Kidney epithelial cell (primary cell): ENCODE results near the gene PIM2. TPM values are rescaled to one million over a fixed set of nuclear protein-coding genes. Genes with fewer than 3 reads are reported as not detected.

ENCODE experiments used
- DNase-seq: peaks from one replicate; pipeline ENCODE4 v3.0.0-alpha.2; 2010; ENCODE audit warnings: low read depth
- H3K27me3 ChIP-seq: 2 replicates; pipeline ENCODE4 v1.6.0; 2011; ENCODE audit warnings: low read length; ENCODE audit not compliant: control insufficient read depth, insufficient read depth
- H3K36me3 ChIP-seq: 2 replicates; pipeline ENCODE4 v1.5.1; 2011; ENCODE audit warnings: low read length; ENCODE audit not compliant: control insufficient read depth, insufficient read depth
- H3K4me3 ChIP-seq: 2 replicates; pipeline ENCODE4 v1.5.1; 2011; ENCODE audit warnings: low read depth, mild to moderate bottlenecking, control low read depth, low read length
- total RNA-seq: library from RNA; depleted of rRNA; stranded (reverse); fragments of >200 nt; gene quantifications from 2 replicates; pipeline ENCODE4 v1.2.3, GENCODE V29; 2015
- TF ChIP-seq, protein P1 (sequence below): IDR thresholded peaks from 2 replicates; pipeline ENCODE4 v1.5.1; 2011; ENCODE audit warnings: mild to moderate bottlenecking, moderate library complexity, low read length, control low read depth, inconsistent platforms; ENCODE audit not compliant: insufficient read depth, poor library complexity, severe bottlenecking

Gene PIM2
- total RNA-seq, 1 donor from 2014 or later: 6.8 TPM

- no peak for DNase-seq
- TF ChIP-seq, protein P1, sequence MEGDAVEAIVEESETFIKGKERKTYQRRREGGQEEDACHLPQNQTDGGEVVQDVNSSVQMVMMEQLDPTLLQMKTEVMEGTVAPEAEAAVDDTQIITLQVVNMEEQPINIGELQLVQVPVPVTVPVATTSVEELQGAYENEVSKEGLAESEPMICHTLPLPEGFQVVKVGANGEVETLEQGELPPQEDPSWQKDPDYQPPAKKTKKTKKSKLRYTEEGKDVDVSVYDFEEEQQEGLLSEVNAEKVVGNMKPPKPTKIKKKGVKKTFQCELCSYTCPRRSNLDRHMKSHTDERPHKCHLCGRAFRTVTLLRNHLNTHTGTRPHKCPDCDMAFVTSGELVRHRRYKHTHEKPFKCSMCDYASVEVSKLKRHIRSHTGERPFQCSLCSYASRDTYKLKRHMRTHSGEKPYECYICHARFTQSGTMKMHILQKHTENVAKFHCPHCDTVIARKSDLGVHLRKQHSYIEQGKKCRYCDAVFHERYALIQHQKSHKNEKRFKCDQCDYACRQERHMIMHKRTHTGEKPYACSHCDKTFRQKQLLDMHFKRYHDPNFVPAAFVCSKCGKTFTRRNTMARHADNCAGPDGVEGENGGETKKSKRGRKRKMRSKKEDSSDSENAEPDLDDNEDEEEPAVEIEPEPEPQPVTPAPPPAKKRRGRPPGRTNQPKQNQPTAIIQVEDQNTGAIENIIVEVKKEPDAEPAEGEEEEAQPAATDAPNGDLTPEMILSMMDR: no peak
Measured at GRCh38 chrX:48960291-48960690, 41.5 kb upstream of the PIM2 start.

DNA sequence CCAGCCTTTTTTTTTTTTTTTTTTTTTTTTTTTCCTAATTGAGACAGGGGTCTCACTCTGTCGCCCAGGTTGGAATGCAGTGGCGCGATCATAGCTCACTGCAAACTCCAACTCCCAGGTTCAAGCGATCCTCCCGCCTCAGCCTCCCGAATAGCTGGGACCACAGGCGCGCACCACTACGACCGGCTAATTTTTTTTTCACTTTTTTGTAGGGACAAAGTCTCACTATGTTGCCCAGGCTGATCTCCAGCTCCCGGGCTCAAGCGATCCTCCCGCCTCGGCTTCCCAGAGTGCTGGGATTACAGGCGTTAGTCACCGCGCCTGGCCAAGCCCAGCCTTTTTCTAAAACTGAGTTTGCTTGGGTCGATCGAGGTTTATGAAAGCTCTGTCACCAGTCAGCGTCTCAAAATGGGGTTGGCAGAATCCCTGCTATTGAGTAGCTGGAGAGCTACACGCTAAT lies 39.8 kb upstream of the PIM2 start:
- Histone ChIP-seq H3K4me3 (peak overlapping the region; percentile 48), H3K27me3 (no peaks in the 10 kb centered on the region), H3K36me3 (no peaks in the 10 kb centered on the region)
- DNase-seq: no peak
- TF ChIP-seq, protein P1: no peak

More at GRCh38 chrX:48960291-48960690, 41.5 kb upstream of the PIM2 start:
- Histone ChIP-seq H3K36me3 (no peaks in the 10 kb centered on the region), H3K27me3 (no peaks in the 10 kb centered on the region), H3K4me3 (no peak overlapping the region)

DNA sequence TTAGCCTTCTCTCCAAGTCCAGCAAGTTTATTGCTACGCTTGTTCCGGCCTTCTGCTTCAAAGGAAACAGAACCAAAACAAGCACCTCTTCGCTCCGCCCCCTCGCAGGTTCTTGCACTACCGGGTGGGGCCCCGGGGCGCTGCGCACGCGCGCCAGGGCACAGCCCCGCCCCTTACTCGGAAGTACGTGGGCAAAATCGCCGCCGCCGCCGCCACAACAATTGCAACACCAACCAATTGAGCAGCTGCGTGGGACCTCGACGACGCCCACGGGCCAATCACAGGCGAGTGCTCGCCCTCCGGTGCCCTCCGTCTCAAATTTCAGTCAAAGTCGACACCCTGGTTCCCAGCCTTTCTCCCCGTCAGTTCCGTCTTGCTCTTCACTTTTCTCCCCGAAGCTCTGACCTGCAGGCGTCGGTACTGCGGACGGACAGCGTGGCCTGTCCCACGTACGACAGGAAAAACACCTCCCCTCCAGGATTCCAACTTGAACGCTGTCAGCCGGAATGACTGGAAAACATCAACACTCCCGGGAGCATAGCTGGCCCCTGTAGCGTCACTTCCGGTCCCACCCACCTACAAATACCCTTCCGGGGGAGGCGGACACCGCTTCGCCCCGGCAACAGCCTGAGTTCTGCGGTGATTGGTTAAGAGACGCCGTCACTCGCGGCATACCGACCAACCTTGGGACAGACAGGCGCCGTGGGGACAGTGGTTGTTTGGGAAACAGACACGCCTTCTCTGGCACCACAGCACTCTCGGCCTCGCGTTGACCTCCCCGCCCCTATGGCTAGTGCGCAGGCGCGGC lies 39.2 kb upstream of the PIM2 start:
- peak overlapping the region; percentile 48 for H3K4me3 ChIP-seq
- DNase-seq: peak; percentile 88
- TF ChIP-seq, protein P1: no peak
- H3K36me3 ChIP-seq: no peaks in the 10 kb centered on the region
- no peaks in the 10 kb centered on the region for H3K27me3 ChIP-seq

GRCh38 chrX:48957477-48957826 lies 38.6 kb upstream of the PIM2 start, which contains the start of gene OTUD5:
Gene OTUD5 (minus strand): TSS chrX:48957607. CDS start chrX:48957570, 37 bp downstream.
- no peaks in the 10 kb centered on the region for H3K27me3 ChIP-seq
- H3K4me3 ChIP-seq: peak within 1 kb of the TSS; percentile 48
- no peaks in the 10 kb centered on the region for H3K36me3 ChIP-seq
- no peak for DNase-seq
- TF ChIP-seq, protein P1: no peak

GRCh38 chrX:48956728-48957414 lies 38.0 kb upstream of the PIM2 start:
- no peaks in the 10 kb centered on the region for H3K36me3 ChIP-seq
- TF ChIP-seq, protein P1: no peak
- peak overlapping the region; percentile 45 for H3K4me3 ChIP-seq
- no peak for DNase-seq
- no peaks in the 10 kb centered on the region for H3K27me3 ChIP-seq
